ENCODE data around the gene SEC16A. TPM values are rescaled to one million over a fixed set of nuclear protein-coding genes. Genes with fewer than 3 reads are reported as not detected.

SEC16A gene
- total RNA-seq, 2 experiments from 2014 or later: 23.7 to 60.1 TPM

GRCh38 chr9:136423432-136424146, 59.3 kb downstream of the SEC16A start:
- TF ChIP-seq CTCF (conservative IDR thresholded peaks at IDR 0.05; ENCODE audit: low read length): no peak
- TF ChIP-seq EZH2phosphoT487 (IDR thresholded peaks at IDR 0.05; ENCODE audit: borderline replicate concordance, low read depth, low read length): no peak
- CTCF ChIA-PET (ENCODE audit: unreplicated experiment): no interaction called here
- DNase-seq (ENCODE audit: low spot score): no peak
- Histone ChIP-seq H2AFZ (ENCODE audit: low read length) (no peak overlapping the region), H4K20me1 (ENCODE audit: insufficient read depth, low read length) (no peaks in the 10 kb centered on the region), H3K4me1 (ENCODE audit: insufficient read depth, low read length, poor library complexity, severe bottlenecking) (no peaks in the 10 kb centered on the region), H3K4me3 (ENCODE audit: low read depth, low read length, poor library complexity, severe bottlenecking) (no peak overlapping the region), H3K27ac (ENCODE audit: low read depth, low read length, poor library complexity, severe bottlenecking) (no peak overlapping the region), H3K9me3 (ENCODE audit: low read length) (no peaks in the 10 kb centered on the region), H3K36me3 (ENCODE audit: insufficient read depth, low read length) (peaks cover 86% of the 10 kb centered on the region), H3K4me2 (ENCODE audit: low read length) (no peak overlapping the region), H3K79me2 (ENCODE audit: insufficient read depth, low read depth, low read length) (no peaks in the 10 kb centered on the region), H3K9me2 (ENCODE audit: insufficient read depth, low read length) (no peaks in the 10 kb centered on the region)
- intact Hi-C loops (cut with micrococcal nuclease; ENCODE audit: unreplicated experiment): no loop called here
- POLR2A ChIA-PET: no interaction called here
- BruUV-seq (replicated peaks): no TSS peak

GRCh38 chr9:136422876-136423275, 60.0 kb downstream of the SEC16A start:
- Histone ChIP-seq H3K4me3 (ENCODE audit: low read depth, low read length, poor library complexity, severe bottlenecking) (no peak overlapping the region), H4K20me1 (ENCODE audit: insufficient read depth, low read length) (no peaks in the 10 kb centered on the region), H3K4me2 (ENCODE audit: low read length) (no peak overlapping the region), H3K36me3 (ENCODE audit: insufficient read depth, low read length) (peaks cover 87% of the 10 kb centered on the region), H3K4me1 (ENCODE audit: insufficient read depth, low read length, poor library complexity, severe bottlenecking) (no peaks in the 10 kb centered on the region), H3K9me3 (ENCODE audit: low read length) (no peaks in the 10 kb centered on the region), H3K27ac (ENCODE audit: low read depth, low read length, poor library complexity, severe bottlenecking) (no peak overlapping the region), H3K79me2 (ENCODE audit: insufficient read depth, low read depth, low read length) (no peaks in the 10 kb centered on the region), H2AFZ (ENCODE audit: low read length) (no peak overlapping the region), H3K9me2 (ENCODE audit: insufficient read depth, low read length) (no peaks in the 10 kb centered on the region)
- ChIA-PET CTCF (ENCODE audit: unreplicated experiment) (no interaction called here), POLR2A (no interaction called here)
- intact Hi-C loops (cut with micrococcal nuclease; ENCODE audit: unreplicated experiment): no loop called here
- no peak for DNase-seq (ENCODE audit: low spot score)
- TF ChIP-seq CTCF (conservative IDR thresholded peaks at IDR 0.05; ENCODE audit: low read length) (no peak), EZH2phosphoT487 (IDR thresholded peaks at IDR 0.05; ENCODE audit: borderline replicate concordance, low read depth, low read length) (no peak)
- no TSS peak for BruUV-seq (replicated peaks)

GRCh38 chr9:136421791-136422190, 61.0 kb downstream of the SEC16A start:
- no peak for DNase-seq (ENCODE audit: low spot score)
- no peak for TF ChIP-seq EZH2phosphoT487 (IDR thresholded peaks at IDR 0.05; ENCODE audit: borderline replicate concordance, low read depth, low read length)
- no peak for TF ChIP-seq CTCF (conservative IDR thresholded peaks at IDR 0.05; ENCODE audit: low read length)
- Histone ChIP-seq H4K20me1 (ENCODE audit: insufficient read depth, low read length) (no peaks in the 10 kb centered on the region), H3K4me2 (ENCODE audit: low read length) (no peak overlapping the region), H3K79me2 (ENCODE audit: insufficient read depth, low read depth, low read length) (no peaks in the 10 kb centered on the region), H3K36me3 (ENCODE audit: insufficient read depth, low read length) (peaks cover 87% of the 10 kb centered on the region), H3K27ac (ENCODE audit: low read depth, low read length, poor library complexity, severe bottlenecking) (no peak overlapping the region), H2AFZ (ENCODE audit: low read length) (no peak overlapping the region), H3K4me1 (ENCODE audit: insufficient read depth, low read length, poor library complexity, severe bottlenecking) (no peaks in the 10 kb centered on the region), H3K9me3 (ENCODE audit: low read length) (no peaks in the 10 kb centered on the region), H3K9me2 (ENCODE audit: insufficient read depth, low read length) (no peaks in the 10 kb centered on the region), H3K4me3 (ENCODE audit: low read depth, low read length, poor library complexity, severe bottlenecking) (no peak overlapping the region)
- CTCF ChIA-PET (ENCODE audit: unreplicated experiment): no interaction called here
- intact Hi-C loops (cut with micrococcal nuclease; ENCODE audit: unreplicated experiment): no loop called here
- POLR2A ChIA-PET: no interaction called here
- BruUV-seq (replicated peaks): no TSS peak

All from OCI-LY7 (cell line).